Pancreas (tissue), 10 donors: ENCODE measurements around the gene CTIF. TPM values are rescaled to one million over a fixed set of nuclear protein-coding genes. Genes with fewer than 3 reads are reported as not detected.

ENCODE experiments used
- ATAC-seq, 4 donors: fragments of 200-7000 bp; cut with Tn5 transposase; one replicate each; pipeline versions ENCODE4 v1.8.0 to v1.9.1; 2020; ENCODE audit warnings: mild to moderate bottlenecking in 4 of 4, moderate library complexity in 4 of 4
- DNase-seq, 6 donors: peaks; one replicate each; pipeline ENCODE4 v3.0.0-alpha.2; 2020
- FAIRE-seq: peaks from 2 replicates; lab custom pipeline; 2012; peaks lifted over from hg19 to GRCh38; lab: Jason Lieb, UNC
- H3K27ac ChIP-seq, 4 donors: fragments of 200-600 bp; sonication (generic); 1 replicate in 3 of 4; 2 replicates in 1 of 4; pipeline versions ENCODE4 v1.5.0 to v1.8.0; 2020
- H3K27me3 ChIP-seq, 4 donors: fragments of 200-600 bp; one replicate each; pipeline ENCODE4 v1.8.0; 2021
- H3K36me3 ChIP-seq, 3 donors: fragments of 200-600 bp; sonication (generic) in 1 of 3; one replicate each; pipeline versions ENCODE4 v1.5.0 to v1.8.0; 2020 to 2021
- H3K4me1 ChIP-seq, 3 donors: fragments of 200-600 bp; one replicate each; pipeline ENCODE4 v1.8.0; 2021
- H3K4me3 ChIP-seq, 4 donors: fragments of 200-600 bp; sonication (generic) in 2 of 4; one replicate each; pipeline versions ENCODE4 v1.5.0 to v1.8.0; 2020 to 2021
- H3K9me3 ChIP-seq, 4 donors: fragments of 200-600 bp; one replicate each; pipeline ENCODE4 v1.8.0; 2021
- CTCF ChIP-seq, 4 donors: fragments of 200-600 bp; sonication (generic) in 3 of 4; IDR thresholded peaks; one replicate each; pipeline versions ENCODE4 v1.5.0 to v1.8.0; 2021; ENCODE audit warnings: antibody characterized with exemption in 4 of 4
- WGBS, 2 donors: extraction: QIAGEN DNeasy Blood & Tissue Kit; methylation state at CpG; one replicate each; pipeline ENCODE4 v1.1.7; 2013; 5-methylcytosine and 5-hydroxymethylcytosine counted together
- intact Hi-C, 3 donors: fragments of 100-400 bp; cut with DNase I; formaldehyde crosslinking; loops; one replicate each; pipeline versions ENCODE4 v1.11.1 to v1.14.2; 2022
- polyA plus RNA-seq, 2 donors: library from polyadenylated mRNA; stranded (reverse); fragments of 200-250 nt; gene quantifications; one replicate each; pipeline ENCODE4 v1.2.3, GENCODE V29; 2013
- total RNA-seq, 6 donors: library from RNA; stranded (reverse); fragmentation: NEBNext Ultra II Directional in 4 of 6; extraction: Animal tissue kit (Norgen Biotek cat#: 25700) in 4 of 6; gene quantifications; one replicate each; pipeline versions ENCODE4 v1.2.1 to v1.2.4, GENCODE V29; 2021 to 2023
- donor health status: healthy with polysubstance abuse.
- donor health status: DM: no; HTN: no; CAD: no; lungs with moderate emphysema.
- donor health status: DM: no; HTN: no; CAD: no.
- donor health status: control.
- donor health status: control.
- donor health status: Bipolar disorder and iron deficiency.
- donor health status: DM: yes; HTN: yes; CAD: no.
- donor health status: DM: no; HTN: no; CAD: no.
- donor health status: DM: no; HTN: no; CAD: no.
- donor health status: DM: yes; HTN: yes; CAD: no.

CTIF gene
- total and polyA plus RNA-seq, 8 donors, result 15.1 to 27.4 (median 16.7) TPM

- no peak overlapping the region for H3K27ac ChIP-seq
- FAIRE-seq, result no peak
- DNase-seq, result peak in 1 of 6 donors; percentile 25
- intact Hi-C loops, result no loop called here
- WGBS, 2 donors, result 92% methylated on average over 12 of the region's 12 CpGs
- no peak overlapping the region for H3K4me3 ChIP-seq
- H3K27me3 ChIP-seq, result no peaks in the 10 kb centered on the region
- H3K9me3 ChIP-seq, result no peaks in the 10 kb centered on the region
- no peak for ATAC-seq
- H3K4me1 ChIP-seq, result no peaks in the 10 kb centered on the region
- H3K36me3 ChIP-seq, result no peaks in the 10 kb centered on the region
- TF ChIP-seq CTCF (IDR thresholded peaks at IDR 0.05), result no peak
Observed at GRCh38 chr18:48887294-48887904, 348.6 kb downstream of the CTIF start.

- TF ChIP-seq CTCF (IDR thresholded peaks at IDR 0.05), result no peak
- intact Hi-C loops, result no loop called here
- Histone ChIP-seq H3K9me3 (no peaks in the 10 kb centered on the region), H3K27me3 (no peaks in the 10 kb centered on the region), H3K4me1 (no peaks in the 10 kb centered on the region), H3K4me3 (no peak overlapping the region), H3K27ac (no peak overlapping the region), H3K36me3 (no peaks in the 10 kb centered on the region)
- peak in 1 of 6 donors; percentile 40 for DNase-seq
- WGBS, 2 donors, result 92 to 94% methylated on average over 17 to 18 of the region's 18 CpGs
- no peak for FAIRE-seq
- no peak for ATAC-seq
Observed at GRCh38 chr18:48887905-48888772, 349.3 kb downstream of the CTIF start.

GRCh38 chr18:48888773-48889080 is 349.9 kb downstream of the CTIF start:
- DNase-seq, result no peak
- intact Hi-C loops, result no loop called here
- no peak for FAIRE-seq
- Histone ChIP-seq H3K27me3 (no peaks in the 10 kb centered on the region), H3K36me3 (no peaks in the 10 kb centered on the region), H3K27ac (no peak overlapping the region), H3K9me3 (no peaks in the 10 kb centered on the region), H3K4me1 (no peaks in the 10 kb centered on the region), H3K4me3 (no peak overlapping the region)
- ATAC-seq, result no peak
- 92 to 96% methylated on average over 5 of the region's 5 CpGs for WGBS, 2 donors
- no peak for TF ChIP-seq CTCF (IDR thresholded peaks at IDR 0.05)

- intact Hi-C loops, result no loop called here
- ATAC-seq (peak; percentile 36 to 76 (median 62)), FAIRE-seq (no peak), DNase-seq (peak in 4 of 6 donors; percentile 31 to 60 (median 48))
- no peaks in the 10 kb centered on the region for H3K36me3 ChIP-seq
- H3K27me3 ChIP-seq, result no peaks in the 10 kb centered on the region
- no peak overlapping the region for H3K4me3 ChIP-seq
- WGBS, 2 donors, result 57 to 64% methylated on average over 17 to 18 of the region's 18 CpGs
- H3K27ac ChIP-seq, result no peak overlapping the region
- H3K9me3 ChIP-seq, result no peaks in the 10 kb centered on the region
- no peaks in the 10 kb centered on the region for H3K4me1 ChIP-seq
- no peak for TF ChIP-seq CTCF (IDR thresholded peaks at IDR 0.05)
Observed at GRCh38 chr18:48889115-48889941, 350.5 kb downstream of the CTIF start.
